Measurements from ENCODE around the gene LAMC3. TPM values are rescaled to one million over a fixed set of nuclear protein-coding genes. Genes with fewer than 3 reads are reported as not detected.

Gene LAMC3
- polyA plus RNA-seq, 1 of the 3 experiments (the other 2 are of a cell fraction), result 0.07 TPM

DNA sequence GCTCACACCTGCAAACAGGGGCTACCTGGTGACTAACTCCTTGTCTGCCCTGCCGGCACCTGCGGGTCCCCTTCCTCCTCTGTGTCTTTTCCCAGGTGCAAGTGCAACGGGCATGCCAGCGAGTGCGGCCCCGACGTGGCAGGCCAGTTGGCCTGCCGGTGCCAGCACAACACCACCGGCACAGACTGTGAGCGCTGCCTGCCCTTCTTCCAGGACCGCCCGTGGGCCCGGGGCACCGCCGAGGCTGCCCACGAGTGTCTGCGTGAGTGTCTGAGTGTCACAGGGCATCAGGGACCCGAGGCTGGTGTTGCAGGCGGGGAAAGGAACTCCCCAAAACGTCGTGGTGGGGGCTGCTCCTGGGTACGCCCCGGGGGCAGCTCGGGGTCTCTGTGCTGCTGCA is 27.1 kb downstream of the LAMC3 start:
- 0 out of 2 replicates have a peak, but pooled peaks cover 5% of the 10 kb centered on the region for H3K27me3 ChIP-seq (ENCODE audit: insufficient read depth)

More for the DNA sequence above, 27.1 kb downstream of the LAMC3 start:
- Histone ChIP-seq H4K20me1 (ENCODE audit: insufficient read depth) (no peaks in the 10 kb centered on the region), H3K9me3 (no peaks in the 10 kb centered on the region), H3K36me3 (replicated peaks in 1 of 2; ENCODE audit: control insufficient read depth in 1 of 2, insufficient read depth in 2 of 2, low read length in 1 of 2) (no peaks in the 10 kb centered on the region), H2AFZ (ENCODE audit: low read depth) (no peak overlapping the region), H3F3A (replicated peaks; ENCODE audit: insufficient read depth) (no peaks in the 10 kb centered on the region), H3K79me2 (ENCODE audit: insufficient read depth) (no peaks in the 10 kb centered on the region), H3K9me2 (no peaks in the 10 kb centered on the region), H3K9ac (no peak overlapping the region), H3K27ac (ENCODE audit: low read depth in 2 of 2, low read length in 1 of 2) (no peak overlapping the region), H3K4me2 (no peak overlapping the region), H3K4me3 (ENCODE audit: low read depth in 2 of 2, low read length in 1 of 2) (no peak overlapping the region), H3K4me1 (ENCODE audit: control insufficient read depth in 1 of 2, insufficient read depth in 2 of 2, low read depth in 1 of 2, low read length in 1 of 2) (peaks cover 0 to 18% of the 10 kb centered on the region in 2 experiments; a peak in 1 of 4 replicates)
- POLR2A ChIA-PET, result interaction anchor here (1.0 kb wide), 1 partner anchor 11 kb away, joined by 3 read pairs; no protein-coding TSS in a partner anchor
- no peak for TF ChIP-seq MXI1 (IDR thresholded peaks at IDR 0.05; ENCODE audit: low read depth, low read length)
- TF ChIP-seq EP300 (IDR thresholded peaks at IDR 0.05; ENCODE audit: borderline replicate concordance in 1 of 2, low read depth in 1 of 2, low read length in 1 of 2), result no peak
- no peak for TF ChIP-seq RFX5 (IDR thresholded peaks at IDR 0.05; ENCODE audit: low read length)
- TF ChIP-seq, protein P1, sequence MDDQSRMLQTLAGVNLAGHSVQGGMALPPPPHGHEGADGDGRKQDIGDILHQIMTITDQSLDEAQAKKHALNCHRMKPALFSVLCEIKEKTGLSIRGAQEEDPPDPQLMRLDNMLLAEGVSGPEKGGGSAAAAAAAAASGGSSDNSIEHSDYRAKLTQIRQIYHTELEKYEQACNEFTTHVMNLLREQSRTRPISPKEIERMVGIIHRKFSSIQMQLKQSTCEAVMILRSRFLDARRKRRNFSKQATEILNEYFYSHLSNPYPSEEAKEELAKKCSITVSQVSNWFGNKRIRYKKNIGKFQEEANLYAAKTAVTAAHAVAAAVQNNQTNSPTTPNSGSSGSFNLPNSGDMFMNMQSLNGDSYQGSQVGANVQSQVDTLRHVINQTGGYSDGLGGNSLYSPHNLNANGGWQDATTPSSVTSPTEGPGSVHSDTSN (IDR thresholded peaks at IDR 0.05), result no peak
- TF ChIP-seq TCF12 (IDR thresholded peaks at IDR 0.05), result no peak
- TF ChIP-seq, protein P2, sequence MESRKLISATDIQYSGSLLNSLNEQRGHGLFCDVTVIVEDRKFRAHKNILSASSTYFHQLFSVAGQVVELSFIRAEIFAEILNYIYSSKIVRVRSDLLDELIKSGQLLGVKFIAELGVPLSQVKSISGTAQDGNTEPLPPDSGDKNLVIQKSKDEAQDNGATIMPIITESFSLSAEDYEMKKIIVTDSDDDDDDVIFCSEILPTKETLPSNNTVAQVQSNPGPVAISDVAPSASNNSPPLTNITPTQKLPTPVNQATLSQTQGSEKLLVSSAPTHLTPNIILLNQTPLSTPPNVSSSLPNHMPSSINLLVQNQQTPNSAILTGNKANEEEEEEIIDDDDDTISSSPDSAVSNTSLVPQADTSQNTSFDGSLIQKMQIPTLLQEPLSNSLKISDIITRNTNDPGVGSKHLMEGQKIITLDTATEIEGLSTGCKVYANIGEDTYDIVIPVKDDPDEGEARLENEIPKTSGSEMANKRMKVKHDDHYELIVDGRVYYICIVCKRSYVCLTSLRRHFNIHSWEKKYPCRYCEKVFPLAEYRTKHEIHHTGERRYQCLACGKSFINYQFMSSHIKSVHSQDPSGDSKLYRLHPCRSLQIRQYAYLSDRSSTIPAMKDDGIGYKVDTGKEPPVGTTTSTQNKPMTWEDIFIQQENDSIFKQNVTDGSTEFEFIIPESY (IDR thresholded peaks at IDR 0.05; ENCODE audit: borderline replicate concordance, low read depth), result no peak
- TF ChIP-seq, protein P3, sequence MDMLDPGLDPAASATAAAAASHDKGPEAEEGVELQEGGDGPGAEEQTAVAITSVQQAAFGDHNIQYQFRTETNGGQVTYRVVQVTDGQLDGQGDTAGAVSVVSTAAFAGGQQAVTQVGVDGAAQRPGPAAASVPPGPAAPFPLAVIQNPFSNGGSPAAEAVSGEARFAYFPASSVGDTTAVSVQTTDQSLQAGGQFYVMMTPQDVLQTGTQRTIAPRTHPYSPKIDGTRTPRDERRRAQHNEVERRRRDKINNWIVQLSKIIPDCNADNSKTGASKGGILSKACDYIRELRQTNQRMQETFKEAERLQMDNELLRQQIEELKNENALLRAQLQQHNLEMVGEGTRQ (IDR thresholded peaks at IDR 0.05; ENCODE audit: borderline replicate concordance, low read depth, low read length), result no peak
- no peak for TF ChIP-seq RCOR1 (IDR thresholded peaks at IDR 0.05; ENCODE audit: low read length)
- no peak for TF ChIP-seq FOSL2 (IDR thresholded peaks at IDR 0.05; ENCODE audit: borderline replicate concordance, low read depth)
- TF ChIP-seq SMC3 (IDR thresholded peaks at IDR 0.05; ENCODE audit: low read depth, low read length), result no peak
- TF ChIP-seq MEF2A (IDR thresholded peaks at IDR 0.05; ENCODE audit: borderline replicate concordance, low read depth), result no peak
- TF ChIP-seq, protein P4, sequence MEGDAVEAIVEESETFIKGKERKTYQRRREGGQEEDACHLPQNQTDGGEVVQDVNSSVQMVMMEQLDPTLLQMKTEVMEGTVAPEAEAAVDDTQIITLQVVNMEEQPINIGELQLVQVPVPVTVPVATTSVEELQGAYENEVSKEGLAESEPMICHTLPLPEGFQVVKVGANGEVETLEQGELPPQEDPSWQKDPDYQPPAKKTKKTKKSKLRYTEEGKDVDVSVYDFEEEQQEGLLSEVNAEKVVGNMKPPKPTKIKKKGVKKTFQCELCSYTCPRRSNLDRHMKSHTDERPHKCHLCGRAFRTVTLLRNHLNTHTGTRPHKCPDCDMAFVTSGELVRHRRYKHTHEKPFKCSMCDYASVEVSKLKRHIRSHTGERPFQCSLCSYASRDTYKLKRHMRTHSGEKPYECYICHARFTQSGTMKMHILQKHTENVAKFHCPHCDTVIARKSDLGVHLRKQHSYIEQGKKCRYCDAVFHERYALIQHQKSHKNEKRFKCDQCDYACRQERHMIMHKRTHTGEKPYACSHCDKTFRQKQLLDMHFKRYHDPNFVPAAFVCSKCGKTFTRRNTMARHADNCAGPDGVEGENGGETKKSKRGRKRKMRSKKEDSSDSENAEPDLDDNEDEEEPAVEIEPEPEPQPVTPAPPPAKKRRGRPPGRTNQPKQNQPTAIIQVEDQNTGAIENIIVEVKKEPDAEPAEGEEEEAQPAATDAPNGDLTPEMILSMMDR (IDR thresholded peaks at IDR 0.05), result no peak
- TF ChIP-seq FOXM1 (IDR thresholded peaks at IDR 0.05; ENCODE audit: low read depth), result no peak
- TF ChIP-seq, protein P5, sequence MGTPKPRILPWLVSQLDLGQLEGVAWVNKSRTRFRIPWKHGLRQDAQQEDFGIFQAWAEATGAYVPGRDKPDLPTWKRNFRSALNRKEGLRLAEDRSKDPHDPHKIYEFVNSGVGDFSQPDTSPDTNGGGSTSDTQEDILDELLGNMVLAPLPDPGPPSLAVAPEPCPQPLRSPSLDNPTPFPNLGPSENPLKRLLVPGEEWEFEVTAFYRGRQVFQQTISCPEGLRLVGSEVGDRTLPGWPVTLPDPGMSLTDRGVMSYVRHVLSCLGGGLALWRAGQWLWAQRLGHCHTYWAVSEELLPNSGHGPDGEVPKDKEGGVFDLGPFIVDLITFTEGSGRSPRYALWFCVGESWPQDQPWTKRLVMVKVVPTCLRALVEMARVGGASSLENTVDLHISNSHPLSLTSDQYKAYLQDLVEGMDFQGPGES (IDR thresholded peaks at IDR 0.05; ENCODE audit: low read depth, low read length), result no peak
- TF ChIP-seq POLR2AphosphoS5 (IDR thresholded peaks at IDR 0.05; ENCODE audit: low read depth, low read length), result no peak
- no peak for TF ChIP-seq RAD21 (IDR thresholded peaks at IDR 0.05; ENCODE audit: low read length)
- no peak for TF ChIP-seq GABPA (IDR thresholded peaks at IDR 0.05; ENCODE audit: low read depth)
- no peak for TF ChIP-seq RXRA (IDR thresholded peaks at IDR 0.05; ENCODE audit: borderline replicate concordance, low read depth)
- TF ChIP-seq SIN3A (IDR thresholded peaks at IDR 0.05; ENCODE audit: borderline replicate concordance, low read depth, low read length), result no peak
- TF ChIP-seq ELF1 (IDR thresholded peaks at IDR 0.05), result no peak
- CTCF ChIA-PET, result interaction anchor here (1.0 to 4.4 kb wide), 7 partner anchors 9 to 169 kb away, joined by 3 to 39 read pairs (median 4); no protein-coding TSS in a partner anchor
- DNase-seq, result no peak
- 88% methylated on average over 9 of the region's 24 CpGs for WGBS (ENCODE audit: low lambda C conversion rate)

Measured in SK-N-SH (cell line).